Measurements from ENCODE around the gene LRRIQ1. TPM values are rescaled to one million over a fixed set of nuclear protein-coding genes. Genes with fewer than 3 reads are reported as not detected.

Gene LRRIQ1
- total and polyA plus RNA-seq, 2 of the 4 experiments (the other 2 are of a cell fraction), result under 0.01 to 0.05 TPM

GRCh38 chr12:85156569-85156968 is 120.4 kb downstream of the LRRIQ1 start:
- no peak overlapping the region for H2AK9ac ChIP-seq (replicated peaks; ENCODE audit: low read depth, low read length, poor library complexity)
- H3K4ac ChIP-seq (ENCODE audit: low read depth, low read length), result no peak overlapping the region
- DNase-seq (no peak), ATAC-seq (ENCODE audit: low read depth) (no peak)
- H2BK20ac ChIP-seq (ENCODE audit: low read depth, low read length), result no peak overlapping the region
- no peak overlapping the region for H3K18ac ChIP-seq (ENCODE audit: low read depth, low read length)
- intact Hi-C loops (cut with micrococcal nuclease), result no loop called here
- no TSS peak for BruUV-seq (replicated peaks)
- dilution Hi-C loops (cut with HindIII; ENCODE audit: low sequenced_read_pairs, unreplicated experiment), result no loop called here
- H4K5ac ChIP-seq (ENCODE audit: low read depth, low read length), result no peak overlapping the region
- in situ Hi-C loops (cut with MboI; ENCODE audit: low sequenced_read_pairs), result no loop called here
- H2BK5ac ChIP-seq (ENCODE audit: low read depth, low read length, poor library complexity, severe bottlenecking), result no peak overlapping the region
- ChIA-PET POLR2A (ENCODE audit: unreplicated experiment) (no interaction called here), CTCF (no interaction called here)
- no peak overlapping the region for H3K4me3 ChIP-seq (ENCODE audit: insufficient read depth, low read depth, low read length)
- H3K27me3 ChIP-seq (ENCODE audit: control insufficient read depth, insufficient read depth, low read length), result no peaks in the 10 kb centered on the region
- no peaks in the 10 kb centered on the region for H3K9me3 ChIP-seq (ENCODE audit: control insufficient read depth, insufficient read depth, low read length)
- H4K91ac ChIP-seq (ENCODE audit: insufficient read depth, low read depth, low read length), result no peak overlapping the region
- no peak for TF ChIP-seq USF2 (IDR thresholded peaks at IDR 0.05; ENCODE audit: low read depth, low read length)
- no peak for TF ChIP-seq SMC3 (IDR thresholded peaks at IDR 0.05; ENCODE audit: low read depth, low read length)
- TF ChIP-seq NFE2L2 (IDR thresholded peaks at IDR 0.05; ENCODE audit: low read depth, low read length), result no peak
- TF ChIP-seq POLR2A (IDR thresholded peaks at IDR 0.05; ENCODE audit: low read depth, low read length), result no peak
- no peak for TF ChIP-seq MXI1 (IDR thresholded peaks at IDR 0.05; ENCODE audit: borderline replicate concordance, low read depth, low read length)
- no peak for TF ChIP-seq CHD1 (IDR thresholded peaks at IDR 0.05; ENCODE audit: low read depth, low read length)
- no peak for TF ChIP-seq ELK1 (IDR thresholded peaks at IDR 0.05; ENCODE audit: borderline replicate concordance, low read depth, low read length)
- TF ChIP-seq CTCF (conservative IDR thresholded peaks at IDR 0.05; ENCODE audit: low read depth, low read length), result no peak
- no peak for TF ChIP-seq FOS (IDR thresholded peaks at IDR 0.05; ENCODE audit: low read depth, low read length)
- no peak for TF ChIP-seq MAFK (IDR thresholded peaks at IDR 0.05; ENCODE audit: low read depth, low read length)
- TF ChIP-seq CEBPB (IDR thresholded peaks at IDR 0.05; ENCODE audit: low read depth, low read length), result no peak
- TF ChIP-seq BHLHE40 (IDR thresholded peaks at IDR 0.05; ENCODE audit: low read depth, low read length), result no peak
- TF ChIP-seq RAD21 (IDR thresholded peaks at IDR 0.05; ENCODE audit: low read length), result no peak
- H3K56ac ChIP-seq (ENCODE audit: extremely low read depth, insufficient read depth, low read length), result no peak overlapping the region
- H4K8ac ChIP-seq (ENCODE audit: low read depth in 2 of 2, low read length in 2 of 2), result no peak overlapping the region
- no peak overlapping the region for H2AK5ac ChIP-seq (ENCODE audit: low read depth, low read length)
- no peak overlapping the region for H2BK15ac ChIP-seq (ENCODE audit: low read depth, low read length)
- H3K9ac ChIP-seq (ENCODE audit: low read depth, low read length), result no peak overlapping the region
- no peaks in the 10 kb centered on the region for H3K9me1 ChIP-seq (ENCODE audit: insufficient read depth, low read length)
- no peaks in the 10 kb centered on the region for H3K4me1 ChIP-seq (ENCODE audit: control insufficient read depth, insufficient read depth, low read length)
- H3K27ac ChIP-seq (ENCODE audit: insufficient read depth, low read length), result no peak overlapping the region
- H3K14ac ChIP-seq (replicated peaks; ENCODE audit: low read depth, low read length), result no peak overlapping the region
- H3K79me1 ChIP-seq (ENCODE audit: low read depth in 1 of 2, low read length in 2 of 2), result no peaks in the 10 kb centered on the region
- no CpG with 5 or more reads among the region's 3 CpGs for WGBS, 2 experiments (ENCODE audit: extremely low coverage in 2 of 2, insufficient read length in 1 of 2)
- no peak overlapping the region for H3K4me2 ChIP-seq (ENCODE audit: low read depth, low read length)
- H2AFZ ChIP-seq (replicated peaks; ENCODE audit: low read length, poor library complexity), result no peak overlapping the region
- no peaks in the 10 kb centered on the region for H3K36me3 ChIP-seq (ENCODE audit: control insufficient read depth, insufficient read depth, low read length)
- no peaks in the 10 kb centered on the region for H4K20me1 ChIP-seq (ENCODE audit: insufficient read depth, low read length)
- no peak overlapping the region for H2BK120ac ChIP-seq (ENCODE audit: low read depth, low read length)
- H3K23ac ChIP-seq (ENCODE audit: low read depth, low read length), result no peak overlapping the region
